A673 (cell line): ENCODE results near the gene SYNJ2. TPM values are rescaled to one million over a fixed set of nuclear protein-coding genes. Genes with fewer than 3 reads are reported as not detected.

Experiments used
- BruUV-seq: library from RNA; stranded (reverse); fragments of 400-500 nt; replicated peaks from 2 replicates; lab custom pipeline; 2021; lab: Mats Ljungman, UMichigan
- CTCF ChIA-PET: fragments of 300-600 bp; sonication (Branson Sonifier 250); formaldehyde crosslinking; loops from one replicate; lab custom pipeline; 2022; ENCODE audit warnings: antibody characterized with exemption; lab: Charles Lee
- POLR2A ChIA-PET: fragments of 300-600 bp; sonication (Branson Sonifier 250); formaldehyde crosslinking; loops from one replicate; lab custom pipeline; 2022; ENCODE audit warnings: antibody characterized with exemption; ENCODE audit not compliant: low non-redundant PET; lab: Charles Lee
- DNase-seq: peaks from one replicate; pipeline ENCODE4 v3.0.0-alpha.2; 2015; ENCODE audit warnings: low spot score
- H3K27ac ChIP-seq: fragments of 200-600 bp; sonication (generic); 2 replicates; pipeline ENCODE4 v1.5.1; 2016; ENCODE audit warnings: mixed run types, low read depth, mild to moderate bottlenecking, mixed read lengths, antibody characterized with exemption, low read length; ENCODE audit not compliant: poor library complexity, severe bottlenecking
- H3K27me3 ChIP-seq: fragments of 200-600 bp; sonication (generic); replicated peaks from 2 replicates; pipeline ENCODE4 v1.6.1; 2017; ENCODE audit warnings: mixed run types, low read depth, mild to moderate bottlenecking, mixed read lengths, antibody characterized with exemption, low read length; ENCODE audit not compliant: insufficient read depth, poor library complexity
- H3K36me3 ChIP-seq: fragments of 200-600 bp; sonication (generic); 2 replicates; pipeline ENCODE4 v1.6.1; 2016; ENCODE audit warnings: mixed run types, mild to moderate bottlenecking, mixed read lengths, antibody characterized with exemption, low read length; ENCODE audit not compliant: insufficient read depth, poor library complexity, severe bottlenecking
- H3K4me1 ChIP-seq: fragments of 200-600 bp; sonication (generic); 2 replicates; pipeline ENCODE4 v1.6.1; 2017; ENCODE audit warnings: mixed run types, mild to moderate bottlenecking, mixed read lengths, antibody characterized with exemption, low read length; ENCODE audit not compliant: insufficient read depth, poor library complexity, severe bottlenecking
- H3K4me3 ChIP-seq: fragments of 200-600 bp; sonication (generic); 2 replicates; pipeline ENCODE4 v1.5.1; 2016; ENCODE audit warnings: low read depth, mixed run types, mild to moderate bottlenecking, mixed read lengths, low read length; ENCODE audit not compliant: poor library complexity, severe bottlenecking
- H3K9me3 ChIP-seq: fragments of 200-600 bp; sonication (generic); 2 replicates; pipeline ENCODE4 v1.6.1; 2016; ENCODE audit warnings: mixed run types, low read depth, mild to moderate bottlenecking, mixed read lengths, antibody characterized with exemption, low read length; ENCODE audit not compliant: poor library complexity, severe bottlenecking
- CTCF ChIP-seq: fragments of 300-800, 200-600 bp; sonication (generic); conservative IDR thresholded peaks from 2 replicates; pipeline ENCODE4 v1.5.1; 2017; ENCODE audit warnings: low read depth, mild to moderate bottlenecking, antibody characterized with exemption, low read length, moderate library complexity, mixed read lengths
- EZH2 ChIP-seq: fragments of 200-600 bp; sonication (generic); IDR thresholded peaks from 2 replicates; pipeline ENCODE4 v1.6.1; 2017; ENCODE audit warnings: borderline replicate concordance, low read depth, mild to moderate bottlenecking, mixed read lengths, antibody characterized with exemption, low read length; ENCODE audit not compliant: poor library complexity, severe bottlenecking
- intact Hi-C: fragments of 100-400 bp; cut with micrococcal nuclease; formaldehyde crosslinking; loops from one replicate; pipeline ENCODE4 v1.10.0; 2022; ENCODE audit not compliant: unreplicated experiment
- total RNA-seq: library from RNA; stranded (reverse); gene quantifications from 2 replicates; pipeline ENCODE4 v1.2.3, GENCODE V29; 2021

Gene SYNJ2
- total RNA-seq, 1 experiment from 2014 or later: 37.0 TPM

GRCh38 chr6:157976345-157977175 is 5.1 kb upstream of the SYNJ2 start:
- POLR2A ChIA-PET: no interaction called here
- H3K27me3 ChIP-seq: no peaks in the 10 kb centered on the region

GRCh38 chr6:157977176-157977804 is 4.4 kb upstream of the SYNJ2 start:
- ChIA-PET CTCF (no interaction called here), POLR2A (no interaction called here)
- no TSS peak for BruUV-seq
- no peaks in the 10 kb centered on the region for H3K9me3 ChIP-seq
- H3K4me3 ChIP-seq: no peak overlapping the region
- no peak overlapping the region for H3K27ac ChIP-seq
- no peaks in the 10 kb centered on the region for H3K36me3 ChIP-seq
- H3K4me1 ChIP-seq: no peaks in the 10 kb centered on the region
- no peaks in the 10 kb centered on the region for H3K27me3 ChIP-seq
- TF ChIP-seq EZH2 (no peak), CTCF (no peak)
- no peak for DNase-seq
- intact Hi-C loops: no loop called here

More at GRCh38 chr6:157976345-157977175, 5.1 kb upstream of the SYNJ2 start:
- no peaks in the 10 kb centered on the region for H3K9me3 ChIP-seq
- TF ChIP-seq CTCF (no peak), EZH2 (no peak)
- CTCF ChIA-PET: no interaction called here
- DNase-seq: no peak
- H3K27ac ChIP-seq: no peak overlapping the region
- intact Hi-C loops: no loop called here
- no peaks in the 10 kb centered on the region for H3K4me1 ChIP-seq
- no TSS peak for BruUV-seq
- H3K4me3 ChIP-seq: no peak overlapping the region
- H3K36me3 ChIP-seq: no peaks in the 10 kb centered on the region

- POLR2A ChIA-PET: no interaction called here
- CTCF ChIA-PET: no interaction called here
- Histone ChIP-seq H3K27me3 (no peaks in the 10 kb centered on the region), H3K36me3 (no peaks in the 10 kb centered on the region), H3K4me3 (no peak overlapping the region), H3K4me1 (peaks cover 9% of the 10 kb centered on the region), H3K9me3 (no peaks in the 10 kb centered on the region), H3K27ac (no peak overlapping the region)
- BruUV-seq: no TSS peak
- TF ChIP-seq CTCF: no peak
- TF ChIP-seq EZH2: no peak
- DNase-seq: no peak
- intact Hi-C loops: no loop called here
Observed at GRCh38 chr6:157978021-157978783, 3.5 kb upstream of the SYNJ2 start.
